HG02623 (cell line): Measurements from ENCODE around the gene CALHM1.
"Not testable (repeated sequence)": the region's sequence is repeated elsewhere in the genome, so short reads cannot be mapped to it uniquely, and the experiment has no call there.

Source experiments
- ATAC-seq: cut with Tn5 transposase; IDR thresholded peaks from one replicate; pipeline ENCODE4 v1.9.1; 2021; ENCODE audit warnings: moderate library complexity; ENCODE audit not compliant: unreplicated experiment

CALHM1 gene

DNA sequence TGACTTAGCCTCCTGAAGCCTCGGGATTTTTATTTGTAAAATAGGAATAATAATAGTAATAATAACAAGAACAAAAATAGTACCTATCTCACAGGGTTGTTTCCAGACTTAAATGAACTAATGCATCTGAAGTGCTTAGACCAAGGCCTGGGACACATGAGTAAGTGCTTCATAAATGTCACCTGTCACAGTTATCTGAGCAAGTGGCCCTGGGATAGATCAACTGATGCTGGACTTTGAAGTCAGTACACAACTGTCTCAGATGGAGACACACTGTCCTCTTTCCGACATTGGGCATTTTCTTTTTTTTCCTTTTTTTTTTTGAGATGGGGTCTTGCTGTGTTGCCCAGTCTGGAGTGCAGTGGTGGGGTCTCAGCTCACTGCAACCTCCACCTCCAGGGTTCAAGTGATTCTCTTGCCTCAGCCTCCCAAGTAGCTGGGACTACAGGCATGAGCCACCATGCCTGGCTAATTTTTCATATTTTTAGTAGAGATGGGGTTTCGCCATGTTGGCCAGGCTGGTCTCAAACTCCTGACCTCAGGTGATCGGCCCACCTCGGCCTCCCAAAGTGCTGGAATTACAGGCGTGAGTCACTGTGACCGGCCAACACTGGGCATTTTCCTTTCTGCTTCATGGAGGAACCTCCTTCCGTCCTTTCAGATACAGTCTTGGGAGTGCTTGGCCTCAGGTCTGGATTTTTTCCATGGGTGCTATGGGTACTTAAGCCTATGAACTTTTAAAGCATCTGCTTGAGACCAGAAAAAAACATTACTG lies 28.1 kb upstream of the CALHM1 start:
- not testable (repeated sequence) for ATAC-seq

DNA sequence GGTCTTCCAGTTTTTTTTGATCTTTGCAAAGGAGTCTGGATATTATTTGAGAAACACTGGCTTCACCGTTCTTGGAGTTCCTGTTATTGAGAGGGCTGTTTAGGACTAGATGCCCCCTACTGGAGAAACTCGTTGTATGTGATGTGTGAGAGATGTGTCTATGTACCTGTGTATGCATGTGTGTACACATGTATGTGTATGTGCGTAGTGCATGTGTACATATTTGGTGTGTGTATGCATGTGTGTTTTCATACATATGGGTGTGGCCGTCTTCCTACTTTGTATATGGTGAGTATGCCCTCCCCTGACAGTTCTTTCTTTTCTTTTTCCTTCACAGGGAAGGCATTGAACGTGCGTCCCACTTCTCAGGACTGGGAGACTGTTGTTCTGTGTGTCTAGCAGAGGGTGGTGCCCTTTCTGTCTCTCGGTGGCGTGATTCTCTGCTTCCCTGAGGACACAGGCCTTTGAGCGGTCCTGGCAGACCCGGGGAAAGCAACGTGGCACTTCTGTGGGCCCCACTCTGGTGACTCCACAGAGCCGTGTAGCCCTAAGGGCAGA lies 23.4 kb upstream of the CALHM1 start:
- ATAC-seq: no peak

DNA sequence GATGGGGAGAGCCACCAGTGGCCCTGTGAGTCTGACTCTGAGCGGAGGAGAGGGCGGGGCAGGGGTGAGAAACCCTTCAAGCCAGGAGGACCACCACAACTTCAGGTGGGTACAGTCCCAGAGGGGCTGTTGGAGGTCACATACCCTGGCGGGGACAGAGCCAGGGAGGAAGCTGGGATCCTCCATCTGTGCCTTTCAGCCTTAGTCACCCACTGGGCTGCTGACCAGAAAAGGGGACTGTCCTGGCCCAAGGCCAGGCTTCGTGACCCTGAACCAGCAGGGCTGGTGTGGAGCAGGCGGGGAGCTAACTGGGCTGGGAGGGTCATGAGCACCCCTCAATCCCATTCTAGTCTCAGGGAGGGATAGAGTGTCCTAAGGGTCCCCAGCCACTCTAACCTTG lies 21.8 kb upstream of the CALHM1 start:
- ATAC-seq: no peak

DNA sequence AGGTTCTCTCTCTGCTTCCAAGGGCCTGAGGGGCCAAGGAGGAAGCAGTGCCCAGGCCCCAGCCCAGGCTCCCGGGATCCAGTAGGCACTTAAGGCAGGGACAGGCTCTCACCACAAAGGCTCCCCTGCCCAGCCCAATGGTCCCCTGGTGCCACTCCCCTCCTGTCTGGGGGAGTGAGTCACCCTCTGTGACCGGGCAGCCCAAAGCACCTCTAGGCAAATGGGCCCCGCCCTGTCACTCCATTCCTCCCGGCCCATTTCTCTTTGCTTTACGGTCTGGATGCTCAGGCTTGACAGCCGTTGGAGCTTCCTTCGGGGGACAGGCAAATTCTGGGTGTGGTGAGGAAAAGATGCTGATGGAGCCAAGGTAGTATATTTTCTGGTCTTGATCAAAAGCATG lies 20.4 kb upstream of the CALHM1 start, which contains the start of gene CALHM3:
TSS of gene CALHM3 (minus strand) at position 106 of the 400 bp plus-strand sequence. CDS start 208 bp downstream, outside the sequence.
- ATAC-seq: no peak

DNA sequence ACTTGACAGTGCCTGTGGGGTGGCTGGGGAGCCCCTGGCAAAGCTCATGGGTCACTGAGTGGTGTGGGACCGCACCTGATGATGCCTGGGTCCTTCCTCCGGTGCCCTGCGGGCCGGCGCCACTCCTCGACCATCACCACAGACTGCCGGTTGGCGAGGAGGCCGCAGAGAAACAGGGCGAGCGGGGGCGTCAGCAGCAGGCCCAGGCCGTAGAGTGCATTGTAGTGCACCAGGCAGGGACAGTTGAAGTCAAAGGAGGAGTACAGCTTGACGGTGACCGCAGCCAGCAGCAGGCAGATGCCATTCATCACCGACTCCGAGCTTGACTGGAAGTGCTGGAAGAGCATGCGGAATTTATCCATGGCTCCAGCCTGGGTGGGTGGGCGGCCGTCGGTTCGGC lies 20.0 kb upstream of the CALHM1 start:
- ATAC-seq: no peak

DNA sequence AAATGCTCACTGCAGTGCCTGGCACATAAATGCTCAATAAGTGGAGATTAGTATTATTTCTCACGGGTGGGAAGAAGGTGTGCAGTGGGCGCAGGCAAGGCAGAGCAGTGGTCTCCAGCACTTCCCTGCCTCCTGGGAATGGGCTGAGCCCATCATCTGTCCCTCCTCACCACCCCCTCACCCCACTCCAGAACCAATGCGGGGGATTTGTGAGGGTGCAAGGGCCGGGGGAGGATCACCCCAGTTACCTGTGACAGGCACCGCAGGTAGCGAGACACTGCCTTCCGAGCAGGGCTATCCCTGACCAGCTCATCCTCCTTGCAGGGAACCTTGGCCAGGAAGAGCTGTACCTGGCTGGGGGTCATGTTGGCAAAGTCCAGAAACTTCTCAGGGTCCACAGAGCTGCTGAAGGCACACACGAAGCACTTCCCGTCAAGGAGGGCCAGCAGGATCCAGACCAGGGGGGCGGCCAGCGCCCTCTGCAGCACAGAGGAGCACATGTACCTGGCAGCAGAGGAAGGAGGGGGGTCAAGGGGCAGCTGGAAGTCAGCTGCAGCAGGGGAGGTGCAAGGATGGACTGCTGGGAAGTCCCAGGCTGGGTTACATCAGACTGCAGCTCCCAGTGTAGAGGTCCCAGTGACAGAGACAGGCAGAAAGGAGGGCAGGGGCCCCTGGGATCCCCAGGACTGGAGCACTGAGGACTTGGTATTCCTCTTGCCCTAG lies 17.5 kb upstream of the CALHM1 start:
- ATAC-seq: no peak

DNA sequence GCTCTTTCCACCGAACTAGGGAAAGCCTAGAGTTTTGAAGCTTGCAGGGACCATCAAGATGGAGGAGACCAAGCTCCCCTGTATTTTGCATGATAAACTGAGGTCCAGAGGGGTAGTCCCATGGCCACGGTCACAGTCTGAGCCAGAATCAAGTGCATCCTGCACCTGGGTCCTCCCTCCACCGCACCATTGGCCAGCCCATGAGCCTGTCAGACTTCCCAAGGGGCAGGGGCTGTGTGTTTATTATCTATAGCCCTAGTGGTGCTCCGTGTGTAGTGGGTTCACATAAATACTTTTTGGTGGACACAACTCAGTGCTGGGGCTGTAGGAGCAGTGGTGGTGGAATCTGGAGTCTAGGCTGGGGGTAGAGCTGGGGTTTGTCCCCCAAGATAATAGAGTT lies 16.7 kb upstream of the CALHM1 start:
- ATAC-seq: no peak

DNA sequence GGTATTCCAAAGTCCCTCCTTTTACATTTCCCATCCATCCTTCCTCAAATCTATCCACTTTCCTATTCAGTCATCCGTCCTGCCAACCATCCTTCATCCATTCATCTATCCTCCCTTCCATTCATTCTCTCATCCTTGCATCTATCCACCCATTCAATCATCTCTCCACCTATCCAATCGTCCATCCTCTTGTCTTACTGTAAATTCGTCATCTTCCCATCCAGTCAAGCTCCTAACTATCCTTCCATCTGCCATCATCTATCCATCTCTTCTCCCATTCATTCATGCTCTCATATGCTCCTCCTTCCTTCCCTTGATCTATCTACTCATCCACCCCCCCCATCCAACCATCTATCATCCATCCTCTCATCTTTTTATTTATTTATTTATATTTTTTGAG lies 15.4 kb upstream of the CALHM1 start:
- no peak for ATAC-seq

DNA sequence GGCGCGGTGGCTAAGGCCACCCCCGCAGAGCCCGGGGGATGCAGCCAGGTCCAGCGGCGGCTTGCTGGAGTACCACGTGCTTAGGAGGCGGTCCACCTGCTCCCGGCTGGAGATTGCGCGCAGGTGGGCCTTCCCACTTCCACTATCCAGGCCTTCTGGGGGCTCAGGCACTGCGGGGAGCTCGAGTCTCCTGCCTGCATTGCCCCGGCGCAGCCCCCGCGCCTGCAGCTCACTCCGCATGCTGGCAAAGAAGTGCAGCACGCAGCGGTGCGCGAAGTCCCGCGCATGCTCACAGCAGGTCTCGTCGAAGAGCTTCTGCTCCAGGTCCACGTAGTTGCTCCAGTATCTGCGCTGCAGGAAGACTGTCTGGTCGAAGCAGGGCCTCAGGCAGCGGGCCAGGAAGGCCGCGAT lies 14.6 kb upstream of the CALHM1 start:
- ATAC-seq: no peak

DNA sequence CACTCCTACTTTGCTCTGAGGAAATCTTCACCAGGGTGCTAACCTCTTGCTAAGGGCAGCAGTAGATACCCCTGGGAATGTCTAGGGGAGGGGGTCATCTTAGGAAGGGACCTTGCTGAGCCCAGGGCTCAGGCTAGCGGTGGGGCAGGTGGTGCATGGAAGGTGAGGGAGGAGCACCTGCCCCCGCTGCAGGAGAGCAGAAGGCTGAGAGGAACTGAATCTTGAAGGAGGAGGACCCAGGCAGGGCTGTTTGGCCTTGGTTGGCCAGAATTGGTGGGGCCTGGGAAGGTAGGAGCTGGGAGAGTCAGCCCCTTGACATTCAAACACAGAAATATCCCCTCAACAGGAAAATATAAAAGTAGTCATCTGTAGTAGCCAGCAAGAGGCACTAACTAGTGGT lies 13.3 kb upstream of the CALHM1 start:
- no peak for ATAC-seq

DNA sequence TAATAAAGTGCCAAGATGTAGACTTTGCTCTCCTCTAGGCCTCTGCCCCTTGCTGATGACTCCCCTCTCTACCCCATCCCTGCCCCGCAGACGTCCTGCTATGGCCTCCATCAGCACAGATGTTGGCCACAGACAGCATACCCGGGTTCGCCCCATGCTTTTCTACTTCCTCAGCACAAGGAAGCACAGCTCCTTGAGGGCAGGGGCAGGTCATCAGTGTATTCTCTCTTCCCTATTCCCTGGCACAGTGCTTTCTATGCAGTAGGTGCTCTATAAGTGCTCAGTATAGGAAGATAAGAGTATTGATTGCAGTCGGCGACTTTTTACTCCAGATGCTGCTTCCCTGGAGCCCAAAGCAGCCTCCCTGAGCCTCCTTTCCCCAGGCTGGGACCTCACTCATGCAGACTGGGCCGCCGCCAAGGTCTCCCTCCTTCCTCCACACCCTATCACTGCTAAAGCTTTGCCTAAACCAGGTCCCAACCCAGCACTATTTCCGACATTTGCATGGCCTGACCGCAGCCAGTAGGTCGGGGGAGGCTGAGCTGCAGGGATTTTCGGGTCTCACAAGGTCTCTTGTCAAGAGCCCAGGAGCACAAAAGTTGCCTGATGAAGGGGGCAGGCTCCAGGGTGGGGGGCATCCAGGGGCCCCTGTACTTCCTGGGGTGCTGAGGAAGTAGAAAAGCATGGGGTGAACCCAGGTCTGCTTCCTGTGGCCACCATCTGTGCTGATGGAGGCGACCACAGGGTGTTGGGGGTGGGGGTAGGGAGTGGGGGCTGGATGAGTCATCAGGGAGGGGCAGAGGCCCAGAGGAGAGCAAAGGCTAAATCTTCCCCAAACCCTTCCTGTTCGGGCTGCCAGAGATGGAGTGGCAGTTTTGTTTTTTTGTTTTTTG lies 12.3 kb upstream of the CALHM1 start:
- peak; percentile 78 for ATAC-seq

DNA sequence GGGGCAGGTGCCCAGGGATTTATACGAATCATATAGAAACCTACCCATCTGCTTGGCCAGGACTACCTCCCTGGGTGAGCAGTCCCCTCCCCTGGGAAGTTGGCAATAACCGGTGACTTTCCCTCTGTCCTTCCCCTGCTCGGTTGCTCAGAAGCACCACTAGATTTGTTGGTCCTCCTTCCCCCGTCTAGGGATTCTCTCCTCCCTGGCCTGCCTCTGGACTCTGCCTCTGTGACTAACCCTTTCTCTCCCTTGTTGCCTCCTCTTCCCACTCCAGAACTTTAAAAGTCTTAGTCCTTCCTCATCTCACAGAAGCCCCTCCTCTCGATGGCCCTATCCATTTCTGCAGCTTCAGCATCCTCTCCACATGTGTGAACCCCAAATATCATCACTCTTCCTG lies 10.5 kb upstream of the CALHM1 start:
- no peak for ATAC-seq

DNA sequence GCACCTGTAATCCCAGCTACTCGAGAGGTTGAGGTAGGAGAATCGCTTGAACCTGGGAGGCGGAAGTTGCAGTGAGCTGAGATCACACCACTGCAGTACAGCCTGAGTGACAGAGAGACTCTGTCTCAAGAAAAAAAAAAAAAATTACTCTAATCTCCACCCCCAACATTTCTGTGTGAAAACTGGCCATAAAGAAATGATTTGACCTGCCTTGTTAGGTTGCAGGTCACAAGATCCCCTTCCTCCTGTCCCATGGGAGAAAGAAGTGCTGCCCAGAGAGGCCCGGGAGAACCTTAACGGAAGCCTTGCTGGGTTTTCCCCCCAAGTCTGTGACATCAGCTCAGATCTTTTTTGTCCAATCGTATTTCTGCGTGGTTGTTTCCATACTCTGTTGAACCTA lies 8.7 kb upstream of the CALHM1 start:
- ATAC-seq: no peak

DNA sequence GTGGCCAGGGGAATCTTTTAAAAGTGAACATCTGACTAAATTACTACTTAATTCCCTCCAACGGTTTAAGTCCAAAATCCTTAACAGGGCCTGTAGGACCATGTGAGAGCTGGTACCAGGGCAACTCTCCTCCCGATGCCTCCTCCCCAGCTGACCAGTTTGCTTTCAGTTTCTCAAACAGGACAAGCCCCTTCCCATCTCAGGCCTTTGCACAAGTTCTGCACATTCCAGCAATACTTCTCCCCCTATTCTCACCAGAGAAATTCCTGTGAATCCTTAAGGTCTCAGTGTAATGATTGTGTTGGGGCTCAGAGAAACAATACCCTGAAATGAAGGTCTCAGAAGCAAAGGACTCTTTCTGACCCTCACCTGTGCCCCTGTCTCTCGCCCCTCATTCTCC lies 8.0 kb upstream of the CALHM1 start:
- no peak for ATAC-seq

DNA sequence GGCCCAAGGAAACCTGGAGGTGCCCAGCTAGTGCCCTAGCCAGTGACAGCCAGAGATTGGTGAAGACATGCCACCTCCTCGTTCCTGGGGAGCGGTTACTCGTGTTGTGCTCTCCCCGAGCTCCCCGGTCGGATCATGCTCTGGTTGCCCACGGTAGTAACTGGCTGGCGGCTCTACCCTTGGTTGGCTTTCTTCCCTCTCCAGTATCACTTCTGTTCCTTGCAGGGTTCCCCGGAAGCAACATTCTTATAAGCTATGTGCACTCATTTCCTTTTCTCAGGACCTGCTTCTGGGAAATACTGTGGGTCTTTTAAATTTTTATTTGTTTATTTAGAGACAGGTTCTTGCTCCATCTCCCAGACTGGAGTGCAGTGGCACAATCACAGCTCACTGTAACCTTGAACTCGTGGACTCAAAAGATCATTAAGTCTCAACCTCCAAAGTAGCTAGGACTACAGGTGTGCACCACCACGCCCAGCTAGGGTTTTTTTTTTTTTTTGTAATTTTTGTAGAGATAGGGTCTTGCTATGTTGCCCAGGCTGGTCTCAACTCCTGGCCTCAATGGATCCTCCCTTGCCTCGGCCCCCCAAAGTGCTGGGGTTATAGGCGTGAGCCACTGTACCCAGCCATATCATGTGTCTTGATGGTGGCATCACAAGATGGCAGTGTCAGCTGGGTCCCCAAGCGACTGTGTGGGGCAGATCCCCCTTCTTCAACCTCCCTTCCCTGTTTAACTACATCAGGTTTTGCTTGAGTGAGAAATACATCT lies 6.9 kb upstream of the CALHM1 start:
- ATAC-seq: no peak

DNA sequence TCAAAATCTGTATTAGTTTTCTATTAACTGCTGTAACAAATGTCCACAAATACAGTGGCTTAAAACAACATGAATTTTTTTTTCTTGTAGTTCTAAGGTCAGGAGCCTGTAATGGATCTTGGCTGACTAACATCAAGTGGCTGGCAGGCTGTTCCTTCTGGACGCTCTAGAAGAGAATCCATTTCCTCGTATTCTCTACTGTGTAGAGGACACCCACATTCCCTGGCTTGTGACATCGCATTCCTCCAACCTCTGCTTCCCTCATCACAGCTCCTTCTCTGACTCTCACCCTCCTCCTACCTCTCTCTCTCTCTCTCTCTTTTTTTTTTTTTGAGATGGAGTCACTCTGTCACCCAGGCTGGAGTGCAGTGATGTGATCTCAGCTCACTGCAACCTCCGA lies 4.8 kb upstream of the CALHM1 start:
- ATAC-seq: no peak

DNA sequence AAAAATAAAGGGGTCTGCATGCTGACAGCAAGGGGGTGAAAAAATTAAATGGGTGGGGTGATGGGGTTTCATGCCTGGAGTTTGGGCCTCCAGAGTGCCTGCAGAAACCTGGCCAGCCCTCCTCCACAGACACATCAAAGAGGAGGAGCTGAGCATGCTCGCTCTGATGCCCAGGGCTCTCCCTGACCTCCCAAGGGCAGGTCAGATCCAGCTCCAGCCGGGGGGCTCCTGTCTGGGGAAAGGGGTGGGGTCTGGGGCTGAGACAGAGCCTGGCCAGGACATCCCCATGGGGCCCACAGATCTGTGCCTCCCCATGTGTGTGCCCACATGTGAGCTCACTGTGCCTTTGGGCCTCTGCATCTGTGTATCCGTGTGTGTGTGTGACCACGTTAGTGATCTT lies 915 bp upstream of the CALHM1 start:
- ATAC-seq: no peak

DNA sequence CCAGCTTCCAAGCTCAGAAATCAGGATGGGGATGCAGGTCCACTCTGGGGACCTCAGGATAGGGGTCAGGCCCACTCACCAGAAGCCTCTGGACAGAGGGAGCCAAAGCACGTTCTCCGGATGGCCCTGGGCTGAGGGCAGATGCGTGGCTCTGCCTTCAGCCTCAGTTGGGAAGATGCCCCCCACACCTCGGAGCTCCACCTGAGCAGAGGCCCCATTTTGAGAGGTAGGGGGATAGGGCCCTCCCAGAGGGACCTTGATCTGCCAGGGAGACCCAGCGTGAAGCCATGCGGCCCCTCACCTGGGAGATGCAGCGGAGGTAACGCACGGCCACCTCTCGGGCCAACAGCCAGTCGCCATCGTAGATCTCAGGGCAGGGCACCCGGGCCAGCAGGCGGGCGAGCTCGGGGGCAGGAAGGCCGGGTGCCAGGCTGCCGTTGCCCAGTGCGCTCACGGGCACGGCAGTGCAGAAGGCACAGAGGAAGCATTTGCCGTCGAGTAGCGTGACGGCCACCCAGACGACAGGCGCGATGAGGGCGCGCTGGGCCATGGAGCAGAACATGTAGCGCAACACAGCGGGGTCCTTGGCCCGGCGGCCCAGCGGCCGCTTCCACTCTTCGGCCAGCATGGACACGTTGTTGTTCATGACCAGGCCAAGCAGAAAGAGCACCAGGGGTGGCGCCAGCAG lies 660 bp downstream of the CALHM1 start:
- ATAC-seq: no peak

DNA sequence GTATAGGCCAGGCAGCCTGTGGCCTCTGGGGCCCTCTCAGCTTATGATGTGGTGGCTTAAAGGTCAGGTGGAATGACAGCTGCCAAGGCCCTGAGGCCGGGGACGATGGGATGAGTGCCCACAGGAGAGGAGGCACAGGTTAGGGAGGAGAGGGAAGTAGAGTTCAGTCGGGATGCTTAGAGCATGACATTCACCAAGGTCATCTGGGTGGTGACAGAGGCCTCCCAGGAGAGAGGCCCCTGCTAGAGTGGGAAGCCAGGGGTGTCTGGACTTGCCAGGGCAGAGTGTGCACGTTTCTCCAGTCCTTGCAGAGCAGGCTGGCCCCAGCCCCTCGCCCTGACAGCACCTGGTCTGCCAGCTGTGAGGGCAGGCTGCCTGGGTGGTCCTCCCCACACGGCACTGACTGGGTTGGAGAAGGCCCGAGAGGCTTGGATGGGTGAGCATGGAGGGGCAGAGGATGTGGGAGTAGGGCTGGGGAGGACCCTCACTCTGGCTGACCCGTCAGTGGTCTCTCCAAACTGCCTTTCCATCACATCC lies 1.5 kb downstream of the CALHM1 start:
- no peak for ATAC-seq
